22Rv1 (cell line): Measurements from ENCODE around the gene IKZF1.

Source experiments
- H3K27ac ChIP-seq: fragments of 450-650 bp; 2 replicates; pipeline ENCODE4 v1.5.1; 2017
- ZFX ChIP-seq: fragments of 450-650 bp; IDR thresholded peaks from 2 replicates; pipeline ENCODE4 v1.6.1; 2017; ENCODE audit warnings: antibody characterized with exemption, borderline replicate concordance
- TF ChIP-seq, protein P1 (sequence below): fragments of 450-650 bp; IDR thresholded peaks from 2 replicates; pipeline ENCODE4 v1.5.1; 2017; ENCODE audit warnings: mild to moderate bottlenecking

Gene IKZF1

DNA sequence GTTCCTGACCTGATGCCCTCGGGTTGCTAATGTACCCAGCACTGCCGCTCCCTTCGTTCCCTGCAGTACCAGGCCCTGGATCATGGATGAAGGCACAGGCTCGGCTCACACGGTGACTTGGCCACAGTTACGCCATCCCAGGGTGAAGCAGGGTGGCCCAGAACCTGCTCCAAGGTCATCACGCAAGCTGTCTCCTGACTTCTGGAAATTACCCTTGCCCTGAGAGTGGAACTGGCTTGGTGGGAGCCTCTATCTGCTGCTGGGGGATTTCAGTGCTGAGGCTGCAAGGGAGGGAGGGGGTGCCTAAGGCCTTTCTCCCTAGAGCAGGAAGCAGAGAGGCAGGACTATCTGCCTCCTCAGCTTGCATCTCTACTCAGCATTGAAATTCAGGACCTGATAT lies 109.0 kb downstream of the IKZF1 start:
- TF ChIP-seq ZFX = no peak
- TF ChIP-seq, protein P1, sequence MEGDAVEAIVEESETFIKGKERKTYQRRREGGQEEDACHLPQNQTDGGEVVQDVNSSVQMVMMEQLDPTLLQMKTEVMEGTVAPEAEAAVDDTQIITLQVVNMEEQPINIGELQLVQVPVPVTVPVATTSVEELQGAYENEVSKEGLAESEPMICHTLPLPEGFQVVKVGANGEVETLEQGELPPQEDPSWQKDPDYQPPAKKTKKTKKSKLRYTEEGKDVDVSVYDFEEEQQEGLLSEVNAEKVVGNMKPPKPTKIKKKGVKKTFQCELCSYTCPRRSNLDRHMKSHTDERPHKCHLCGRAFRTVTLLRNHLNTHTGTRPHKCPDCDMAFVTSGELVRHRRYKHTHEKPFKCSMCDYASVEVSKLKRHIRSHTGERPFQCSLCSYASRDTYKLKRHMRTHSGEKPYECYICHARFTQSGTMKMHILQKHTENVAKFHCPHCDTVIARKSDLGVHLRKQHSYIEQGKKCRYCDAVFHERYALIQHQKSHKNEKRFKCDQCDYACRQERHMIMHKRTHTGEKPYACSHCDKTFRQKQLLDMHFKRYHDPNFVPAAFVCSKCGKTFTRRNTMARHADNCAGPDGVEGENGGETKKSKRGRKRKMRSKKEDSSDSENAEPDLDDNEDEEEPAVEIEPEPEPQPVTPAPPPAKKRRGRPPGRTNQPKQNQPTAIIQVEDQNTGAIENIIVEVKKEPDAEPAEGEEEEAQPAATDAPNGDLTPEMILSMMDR = no peak
- H3K27ac ChIP-seq = no peak overlapping the region

DNA sequence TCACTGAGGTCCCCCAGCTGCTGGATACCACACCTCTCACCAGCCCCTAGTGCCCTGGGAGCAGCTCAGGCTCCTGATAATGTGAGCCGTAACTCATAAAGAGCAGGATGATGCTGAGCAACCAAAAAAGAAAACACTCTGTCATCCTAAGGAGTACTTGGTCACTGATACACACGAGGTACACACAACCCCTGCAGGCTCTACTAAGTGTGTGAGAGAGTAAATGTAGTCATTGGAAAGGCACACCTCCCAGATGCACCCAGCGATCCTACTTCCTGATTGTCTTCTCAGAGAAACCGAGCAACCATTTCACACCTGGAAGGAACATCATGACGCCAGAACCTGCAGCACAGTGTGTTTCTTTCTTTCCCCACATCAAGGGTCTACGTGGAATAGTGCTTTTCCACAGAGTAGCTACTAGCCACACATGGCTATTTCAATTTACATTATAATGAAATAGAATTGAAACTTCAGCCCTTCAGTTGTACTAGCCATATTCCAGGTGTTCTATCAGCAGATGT lies 111.4 kb downstream of the IKZF1 start:
- TF ChIP-seq, protein P1 = no peak
- TF ChIP-seq ZFX = no peak
- H3K27ac ChIP-seq = no peak overlapping the region

DNA sequence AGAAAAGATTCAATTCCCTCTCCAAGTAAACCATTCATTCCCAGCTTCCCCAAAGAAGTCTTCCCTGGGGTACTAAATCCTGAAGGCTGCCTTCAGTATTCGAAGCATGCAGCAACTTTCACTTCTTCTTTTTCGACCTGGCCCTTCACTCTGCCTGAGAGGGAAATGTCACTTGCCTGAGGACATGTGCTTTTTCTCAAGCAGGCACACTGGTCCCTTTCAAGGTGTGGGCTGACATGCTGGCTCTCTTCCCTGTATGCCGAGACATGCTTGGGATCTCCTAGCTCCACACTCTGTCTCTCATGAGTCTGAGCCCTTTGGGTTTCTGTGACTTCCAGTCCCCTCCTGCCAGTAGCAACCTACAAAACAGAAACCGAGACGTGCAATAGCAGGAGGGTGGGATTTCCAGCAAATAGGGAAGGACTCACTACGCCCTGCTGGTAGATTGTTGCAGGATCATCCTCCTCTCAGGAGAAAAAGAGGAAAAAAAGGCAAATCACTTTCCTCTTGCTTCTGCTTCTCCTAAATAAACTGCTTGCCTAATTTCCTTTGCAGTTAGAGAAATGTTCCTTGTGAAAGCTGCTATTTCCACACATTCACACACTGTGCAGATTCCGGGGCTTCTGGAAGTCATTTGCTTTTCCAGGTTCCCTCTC lies 112.1 kb downstream of the IKZF1 start:
- H3K27ac ChIP-seq = no peak overlapping the region
- TF ChIP-seq ZFX = no peak
- TF ChIP-seq, protein P1 = no peak

DNA sequence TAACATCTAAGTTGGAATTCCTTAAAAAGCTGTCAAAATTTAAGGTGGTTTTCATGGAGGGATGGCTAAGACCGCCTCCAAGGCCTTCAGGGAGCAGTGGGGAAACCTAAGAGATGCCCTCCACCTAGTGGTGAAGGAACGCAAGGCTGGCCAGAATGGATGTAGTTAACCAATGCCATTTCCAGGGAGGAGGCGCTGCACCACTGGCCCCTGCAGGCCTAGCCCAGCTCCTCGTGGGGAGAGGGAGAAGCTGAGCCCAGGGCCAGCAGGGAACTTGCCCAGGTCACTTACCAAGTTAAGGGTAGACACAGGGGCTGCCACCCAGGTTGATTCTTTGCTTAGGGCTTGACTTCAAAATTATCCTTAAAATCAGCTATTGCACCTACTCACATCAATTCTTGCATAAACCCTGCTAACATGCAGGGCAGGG lies 113.6 kb downstream of the IKZF1 start:
- TF ChIP-seq, protein P1 = peak; percentile 98
- TF ChIP-seq ZFX = no peak
- H3K27ac ChIP-seq = no peak overlapping the region

DNA sequence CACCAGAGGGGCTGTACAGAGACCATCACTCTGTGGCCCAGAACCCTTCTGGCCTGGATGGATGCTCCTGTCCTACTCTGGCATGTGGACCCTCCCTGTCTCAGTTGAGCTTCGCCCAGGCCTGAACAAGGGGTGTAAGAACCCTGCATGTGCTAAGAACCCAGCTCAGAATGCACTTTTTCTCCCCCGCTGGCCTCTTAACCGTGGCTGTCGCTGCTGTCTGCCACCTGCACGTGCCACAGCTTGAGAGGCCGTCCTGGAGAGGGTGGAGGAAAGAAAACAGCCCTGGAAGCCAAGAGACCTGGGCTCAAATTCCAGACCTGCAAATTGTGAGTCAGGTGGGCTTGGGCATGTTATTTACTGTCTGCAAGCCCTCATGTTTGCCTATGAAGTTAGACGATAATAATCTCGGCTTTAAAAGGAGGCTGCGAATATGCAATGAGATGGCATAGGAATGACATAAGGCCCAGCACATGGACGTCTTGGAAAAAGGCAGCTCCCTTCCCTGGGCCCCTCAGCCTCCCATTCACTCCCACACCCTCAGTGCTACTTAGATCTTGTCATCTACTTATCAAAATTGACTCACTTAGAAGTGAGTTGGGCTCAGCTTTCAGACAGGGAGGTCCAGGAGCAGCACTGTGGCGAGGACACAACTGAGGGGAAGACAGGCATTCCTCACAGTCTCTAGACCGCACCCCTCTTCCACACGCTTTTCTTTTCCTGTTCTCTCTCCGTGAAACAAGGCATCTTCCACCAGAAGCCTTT lies 114.2 kb downstream of the IKZF1 start:
- H3K27ac ChIP-seq = no peak overlapping the region
- no peak for TF ChIP-seq ZFX
- TF ChIP-seq, protein P1 = no peak

DNA sequence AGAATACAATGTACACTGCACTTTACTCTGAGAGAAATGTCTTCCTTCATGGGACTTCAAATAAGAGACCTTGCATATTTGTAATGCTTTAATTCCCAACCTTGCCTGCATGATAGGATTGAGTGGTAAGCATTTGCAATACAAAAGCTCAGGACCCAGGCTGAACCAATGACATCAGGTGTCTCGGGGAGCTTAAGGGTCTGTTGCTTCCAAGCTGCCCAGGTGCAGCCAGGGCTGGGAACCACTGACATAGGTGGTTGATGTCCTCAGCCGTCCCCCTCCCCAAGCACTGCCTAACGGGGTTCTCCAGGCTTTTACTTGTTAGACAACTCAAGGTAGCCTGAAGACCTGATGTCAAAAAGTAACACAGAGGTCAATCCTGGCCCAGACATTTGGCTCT lies 116.5 kb downstream of the IKZF1 start:
- no peak overlapping the region for H3K27ac ChIP-seq
- TF ChIP-seq, protein P1 = no peak
- TF ChIP-seq ZFX = no peak

DNA sequence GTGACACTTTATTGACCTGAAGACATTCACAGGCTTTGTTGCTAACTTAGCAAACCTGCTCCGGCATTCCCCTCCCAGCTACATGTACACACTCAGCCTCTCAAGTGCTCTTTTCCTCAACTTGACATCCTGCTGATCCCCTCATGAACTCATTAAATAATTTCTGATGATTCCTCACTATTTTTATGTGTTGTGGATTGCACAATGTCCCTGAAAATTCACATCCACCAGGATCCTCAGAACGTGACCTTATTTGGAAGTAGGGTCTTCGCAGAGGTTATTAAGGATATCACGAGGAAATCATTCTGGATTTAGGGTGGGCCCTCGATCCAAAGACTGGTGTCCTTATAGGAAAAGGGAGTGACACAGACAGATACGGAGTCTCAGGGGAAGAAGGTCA lies 118.3 kb downstream of the IKZF1 start:
- no peak overlapping the region for H3K27ac ChIP-seq
- TF ChIP-seq ZFX = no peak
- TF ChIP-seq, protein P1 = no peak
